GM19043 (cell line): ENCODE results near the gene CADM1.
A peak's percentile ranks its signal among the peaks of the same experiment; 100 is the strongest.

Experiments
- ATAC-seq: cut with Tn5 transposase; IDR thresholded peaks from one replicate; pipeline ENCODE4 v1.9.1; 2021; ENCODE audit warnings: low read depth; ENCODE audit not compliant: unreplicated experiment

Gene CADM1

GRCh38 chr11:115504276-115505158 is at the start of gene CADM1:
TSS of gene CADM1 (minus strand) at chr11:115504415.
- ATAC-seq, result peak; percentile 44

GRCh38 chr11:115552773-115553438 is 48.7 kb upstream of the CADM1 start:
- ATAC-seq, result no peak

GRCh38 chr11:115552151-115552772 is 48.0 kb upstream of the CADM1 start:
- ATAC-seq, result no peak

GRCh38 chr11:115550291-115551059 is 46.3 kb upstream of the CADM1 start:
- ATAC-seq, result no peak

GRCh38 chr11:115548878-115549528 is 44.8 kb upstream of the CADM1 start:
- ATAC-seq, result no peak

- ATAC-seq, result no peak
Measured at GRCh38 chr11:115545581-115546210, 41.5 kb upstream of the CADM1 start.

- no peak for ATAC-seq
Measured at GRCh38 chr11:115544422-115544948, 40.3 kb upstream of the CADM1 start.

GRCh38 chr11:115541518-115541917 is 37.3 kb upstream of the CADM1 start:
- ATAC-seq, result no peak

- no peak for ATAC-seq
Measured at GRCh38 chr11:115539844-115540243, 35.6 kb upstream of the CADM1 start.

GRCh38 chr11:115535781-115536180 is 31.6 kb upstream of the CADM1 start:
- no peak for ATAC-seq

- no peak for ATAC-seq
Measured at GRCh38 chr11:115530752-115531151, 26.5 kb upstream of the CADM1 start.

- ATAC-seq, result no peak
Measured at GRCh38 chr11:115528225-115528624, 24.0 kb upstream of the CADM1 start.

GRCh38 chr11:115527534-115528125 is 23.4 kb upstream of the CADM1 start:
- ATAC-seq, result no peak

GRCh38 chr11:115525531-115526006 is 21.4 kb upstream of the CADM1 start:
- no peak for ATAC-seq

- ATAC-seq, result no peak
Measured at GRCh38 chr11:115524572-115524971, 20.4 kb upstream of the CADM1 start.

- ATAC-seq, result no peak
Measured at GRCh38 chr11:115523727-115524399, 19.6 kb upstream of the CADM1 start.

GRCh38 chr11:115522302-115522701 is 18.1 kb upstream of the CADM1 start:
- no peak for ATAC-seq

- ATAC-seq, result no peak
Measured at GRCh38 chr11:115521825-115522224, 17.6 kb upstream of the CADM1 start.
